SK-N-SH (cell line): ENCODE measurements around the gene HAUS5. TPM values are rescaled to one million over a fixed set of nuclear protein-coding genes. Genes with fewer than 3 reads are reported as not detected.

Experiments used
- CTCF ChIA-PET: fragments of 300-600, 350-600 bp; formaldehyde crosslinking; extraction: SDS; loops from one replicate; lab custom pipeline; 2021; lab: Yijun Ruan, JAX
- POLR2A ChIA-PET: fragments of 350-600 bp; sonication (Branson Sonifier 250); formaldehyde crosslinking; extraction: SDS; loops from one replicate; lab custom pipeline; 2020; ENCODE audit warnings: antibody characterized with exemption, inconsistent platforms; lab: Yijun Ruan, JAX
- DNase-seq: peaks from one replicate; pipeline ENCODE4 v3.0.0; 2012
- H2AFZ ChIP-seq: fragments of 200-600 bp; sonication (generic); 2 replicates; pipeline ENCODE4 v1.8.1; 2016; ENCODE audit warnings: antibody characterized with exemption, mild to moderate bottlenecking, low read depth
- H3F3A ChIP-seq: fragments of 200-600 bp; sonication (generic); replicated peaks from 2 replicates; pipeline ENCODE3; 2016; ENCODE audit warnings: antibody characterized with exemption, mild to moderate bottlenecking; ENCODE audit not compliant: insufficient read depth
- H3K27ac ChIP-seq, 2 experiments: fragments of 200-500 bp in 1 of 2; fragments of 200-600 bp in 1 of 2; sonication (Bioruptor generic) in 1 of 2; sonication (generic), shearing (Covaris generic) in 1 of 2; 2 replicates each; pipeline versions ENCODE4 v1.5.1 to v1.6.1; 2014 to 2016; ENCODE audit warnings: low read depth in 2 of 2, inconsistent platforms in 1 of 2, low read length in 1 of 2, mild to moderate bottlenecking in 1 of 2, mixed read lengths in 1 of 2
- H3K27me3 ChIP-seq: fragments of 200-600 bp; sonication (generic), shearing (Covaris generic); 2 replicates; pipeline ENCODE4 v1.6.1; 2016; ENCODE audit warnings: mixed run types; ENCODE audit not compliant: insufficient read depth
- H3K36me3 ChIP-seq, 2 experiments: fragments of 200-500 bp in 1 of 2; fragments of 200-600 bp in 1 of 2; sonication (Bioruptor generic) in 1 of 2; sonication (generic) in 1 of 2; replicated peaks in 1 of 2; 2 replicates each; pipeline versions ENCODE3 to v1.5.1; 2014 to 2016; ENCODE audit warnings: low read length in 1 of 2, mild to moderate bottlenecking in 1 of 2; ENCODE audit not compliant: insufficient read depth in 2 of 2, control insufficient read depth in 1 of 2
- H3K4me1 ChIP-seq, 2 experiments: fragments of 200-500 bp in 1 of 2; fragments of 200-600 bp in 1 of 2; sonication (Bioruptor generic) in 1 of 2; sonication (generic), shearing (Covaris generic) in 1 of 2; 2 replicates each; pipeline versions ENCODE4 v1.5.1 to v1.6.1; 2014 to 2016; ENCODE audit warnings: low read depth in 1 of 2, low read length in 1 of 2, mixed run types in 1 of 2; ENCODE audit not compliant: insufficient read depth in 2 of 2, control insufficient read depth in 1 of 2
- H3K4me2 ChIP-seq: fragments of 200-600 bp; sonication (generic), shearing (Covaris generic); 2 replicates; pipeline ENCODE4 v1.6.1; 2017; ENCODE audit warnings: mixed run types
- H3K4me3 ChIP-seq, 2 experiments: fragments of 200-500 bp in 1 of 2; fragments of 200-600 bp in 1 of 2; sonication (Bioruptor generic) in 1 of 2; sonication (generic), shearing (Covaris generic) in 1 of 2; 2 replicates each; pipeline versions ENCODE4 v1.5.1 to v1.8.1; 2014 to 2016; ENCODE audit warnings: low read depth in 2 of 2, inconsistent platforms in 1 of 2, low read length in 1 of 2, mild to moderate bottlenecking in 1 of 2, mixed read lengths in 1 of 2, moderate library complexity in 1 of 2
- H3K79me2 ChIP-seq: fragments of 200-600 bp; sonication (generic); 2 replicates; pipeline ENCODE4 v1.8.1; 2017; ENCODE audit warnings: mild to moderate bottlenecking; ENCODE audit not compliant: insufficient read depth
- H3K9ac ChIP-seq: fragments of 200-600 bp; sonication (generic); 2 replicates; pipeline ENCODE4 v1.6.1; 2017; ENCODE audit warnings: mixed run types
- H3K9me2 ChIP-seq: fragments of 200-600 bp; sonication (generic); 2 replicates; pipeline ENCODE4 v1.6.1; 2017; ENCODE audit warnings: mixed run types
- H3K9me3 ChIP-seq: fragments of 200-600 bp; sonication (generic); 2 replicates; pipeline ENCODE4 v1.6.1; 2017; ENCODE audit warnings: mixed run types, mild to moderate bottlenecking, moderate library complexity
- H4K20me1 ChIP-seq: fragments of 200-600 bp; sonication (generic); 2 replicates; pipeline ENCODE4 v1.6.1; 2017; ENCODE audit warnings: mild to moderate bottlenecking, mixed run types; ENCODE audit not compliant: insufficient read depth
- CHD2 ChIP-seq: fragments of 150-350 bp; IDR thresholded peaks from 2 replicates; pipeline ENCODE4 v1.6.1; 2018; ENCODE audit warnings: low read length; ENCODE audit not compliant: partially characterized antibody
- ELF1 ChIP-seq: IDR thresholded peaks from 2 replicates; pipeline ENCODE4 v1.4.0; 2012
- EZH2phosphoT487 ChIP-seq: fragments of 200-600 bp; sonication (generic); IDR thresholded peaks from 2 replicates; pipeline ENCODE4 v1.6.1; 2017; ENCODE audit warnings: low read depth, mixed run types, mild to moderate bottlenecking, antibody characterized with exemption, moderate library complexity, borderline replicate concordance
- JUND ChIP-seq: IDR thresholded peaks from 2 replicates; pipeline ENCODE4 v1.4.0; 2012
- MEF2A ChIP-seq: IDR thresholded peaks from 2 replicates; pipeline ENCODE4 v1.4.0; 2012; ENCODE audit warnings: low read depth, borderline replicate concordance
- MXI1 ChIP-seq: IDR thresholded peaks from 2 replicates; pipeline ENCODE4 v1.6.1; 2012; ENCODE audit warnings: mild to moderate bottlenecking, low read depth, low read length, improper control_type of control experiment
- NFIC ChIP-seq: IDR thresholded peaks from 2 replicates; pipeline ENCODE4 v1.4.0; 2012; ENCODE audit warnings: borderline replicate concordance
- NRF1 ChIP-seq: IDR thresholded peaks from 2 replicates; pipeline ENCODE4 v1.6.1; 2012; ENCODE audit warnings: low read depth, mild to moderate bottlenecking, low read length
- RFX5 ChIP-seq: IDR thresholded peaks from 2 replicates; pipeline ENCODE4 v1.6.1; 2012; ENCODE audit warnings: mild to moderate bottlenecking, improper control_type of control experiment, low read length
- RXRA ChIP-seq: IDR thresholded peaks from 2 replicates; pipeline ENCODE4 v1.4.0; 2012; ENCODE audit warnings: low read depth, mild to moderate bottlenecking, borderline replicate concordance
- SIN3A ChIP-seq: IDR thresholded peaks from 2 replicates; pipeline ENCODE4 v1.6.1; 2012; ENCODE audit warnings: low read depth, mild to moderate bottlenecking, low read length, moderate library complexity, borderline replicate concordance
- TCF12 ChIP-seq: IDR thresholded peaks from 2 replicates; pipeline ENCODE4 v1.4.0; 2012
- TEAD4 ChIP-seq: IDR thresholded peaks from 2 replicates; pipeline ENCODE4 v1.4.0; 2012; ENCODE audit warnings: mild to moderate bottlenecking, borderline replicate concordance; ENCODE audit not compliant: insufficient read depth
- YY1 ChIP-seq: IDR thresholded peaks from 2 replicates; pipeline ENCODE4 v1.4.0; 2012; ENCODE audit warnings: low read depth, mild to moderate bottlenecking
- WGBS: methylation state at CpG from one replicate; pipeline ENCODE4 v1.1.6; 2017; ENCODE audit warnings: low lambda C conversion rate; 5-methylcytosine and 5-hydroxymethylcytosine counted together
- polyA plus RNA-seq, 3 experiments: library from polyadenylated mRNA; depleted of rRNA; stranded (reverse); fragments of >200 nt; gene quantifications; 2 replicates each; pipeline ENCODE4 v1.2.3, GENCODE V29; 2012
- TF ChIP-seq, protein P1 (sequence below): fragments of 200-600 bp; sonication (generic); IDR thresholded peaks from 2 replicates; pipeline ENCODE4 v1.6.1; 2017; ENCODE audit warnings: antibody characterized with exemption, mild to moderate bottlenecking, moderate library complexity
- TF ChIP-seq, protein P2 (sequence below): IDR thresholded peaks from 2 replicates; pipeline ENCODE4 v1.4.0; 2012; ENCODE audit warnings: low read depth
- TF ChIP-seq, protein P3 (sequence below): IDR thresholded peaks from 2 replicates; pipeline ENCODE4 v1.6.1; 2012; ENCODE audit warnings: mild to moderate bottlenecking, low read depth, low read length, moderate library complexity
- TF ChIP-seq, protein P4 (sequence below): IDR thresholded peaks from 2 replicates; pipeline ENCODE4 v1.4.0; 2012; ENCODE audit warnings: low read depth, borderline replicate concordance
- TF ChIP-seq, protein P5 (sequence below): IDR thresholded peaks from 2 replicates; pipeline ENCODE4 v1.4.0; 2012; ENCODE audit warnings: low read depth, borderline replicate concordance

Gene HAUS5
- polyA plus RNA-seq, 1 of the 3 experiments (the other 2 are of a cell fraction), result 7.1 TPM

DNA sequence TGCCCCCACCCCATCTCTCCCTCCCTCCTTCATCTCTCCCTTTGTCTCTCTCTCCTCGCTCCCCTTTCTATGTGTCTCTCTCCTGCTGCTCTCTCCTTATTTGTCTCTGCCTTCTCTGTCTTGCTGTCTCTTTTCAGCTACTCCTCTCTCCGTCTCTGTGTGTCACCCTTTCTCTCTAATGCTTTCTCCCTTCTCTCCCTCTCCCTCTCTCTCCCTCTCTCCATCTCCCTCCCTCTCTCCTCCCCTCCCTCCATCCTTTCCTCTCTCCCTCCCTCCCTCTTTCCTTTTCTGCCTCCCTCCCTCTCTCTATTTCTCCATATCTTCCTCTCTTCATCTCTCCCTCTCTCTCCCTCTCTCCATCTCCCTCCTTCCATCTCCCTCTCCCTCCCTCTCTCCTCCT, 49.8 kb upstream of the HAUS5 start:
- TF ChIP-seq MXI1, result no peak
- no peak for TF ChIP-seq RXRA
- no peak for TF ChIP-seq EZH2phosphoT487
- TF ChIP-seq ELF1, result no peak
- TF ChIP-seq, protein P1, sequence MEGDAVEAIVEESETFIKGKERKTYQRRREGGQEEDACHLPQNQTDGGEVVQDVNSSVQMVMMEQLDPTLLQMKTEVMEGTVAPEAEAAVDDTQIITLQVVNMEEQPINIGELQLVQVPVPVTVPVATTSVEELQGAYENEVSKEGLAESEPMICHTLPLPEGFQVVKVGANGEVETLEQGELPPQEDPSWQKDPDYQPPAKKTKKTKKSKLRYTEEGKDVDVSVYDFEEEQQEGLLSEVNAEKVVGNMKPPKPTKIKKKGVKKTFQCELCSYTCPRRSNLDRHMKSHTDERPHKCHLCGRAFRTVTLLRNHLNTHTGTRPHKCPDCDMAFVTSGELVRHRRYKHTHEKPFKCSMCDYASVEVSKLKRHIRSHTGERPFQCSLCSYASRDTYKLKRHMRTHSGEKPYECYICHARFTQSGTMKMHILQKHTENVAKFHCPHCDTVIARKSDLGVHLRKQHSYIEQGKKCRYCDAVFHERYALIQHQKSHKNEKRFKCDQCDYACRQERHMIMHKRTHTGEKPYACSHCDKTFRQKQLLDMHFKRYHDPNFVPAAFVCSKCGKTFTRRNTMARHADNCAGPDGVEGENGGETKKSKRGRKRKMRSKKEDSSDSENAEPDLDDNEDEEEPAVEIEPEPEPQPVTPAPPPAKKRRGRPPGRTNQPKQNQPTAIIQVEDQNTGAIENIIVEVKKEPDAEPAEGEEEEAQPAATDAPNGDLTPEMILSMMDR, result no peak
- TF ChIP-seq YY1, result no peak
- TF ChIP-seq, protein P2, sequence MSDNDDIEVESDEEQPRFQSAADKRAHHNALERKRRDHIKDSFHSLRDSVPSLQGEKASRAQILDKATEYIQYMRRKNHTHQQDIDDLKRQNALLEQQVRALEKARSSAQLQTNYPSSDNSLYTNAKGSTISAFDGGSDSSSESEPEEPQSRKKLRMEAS, result no peak
- TF ChIP-seq TEAD4, result no peak
- TF ChIP-seq RFX5, result no peak
- no peak for TF ChIP-seq CHD2
- no peak for TF ChIP-seq JUND
- TF ChIP-seq MEF2A, result no peak
- TF ChIP-seq, protein P3, sequence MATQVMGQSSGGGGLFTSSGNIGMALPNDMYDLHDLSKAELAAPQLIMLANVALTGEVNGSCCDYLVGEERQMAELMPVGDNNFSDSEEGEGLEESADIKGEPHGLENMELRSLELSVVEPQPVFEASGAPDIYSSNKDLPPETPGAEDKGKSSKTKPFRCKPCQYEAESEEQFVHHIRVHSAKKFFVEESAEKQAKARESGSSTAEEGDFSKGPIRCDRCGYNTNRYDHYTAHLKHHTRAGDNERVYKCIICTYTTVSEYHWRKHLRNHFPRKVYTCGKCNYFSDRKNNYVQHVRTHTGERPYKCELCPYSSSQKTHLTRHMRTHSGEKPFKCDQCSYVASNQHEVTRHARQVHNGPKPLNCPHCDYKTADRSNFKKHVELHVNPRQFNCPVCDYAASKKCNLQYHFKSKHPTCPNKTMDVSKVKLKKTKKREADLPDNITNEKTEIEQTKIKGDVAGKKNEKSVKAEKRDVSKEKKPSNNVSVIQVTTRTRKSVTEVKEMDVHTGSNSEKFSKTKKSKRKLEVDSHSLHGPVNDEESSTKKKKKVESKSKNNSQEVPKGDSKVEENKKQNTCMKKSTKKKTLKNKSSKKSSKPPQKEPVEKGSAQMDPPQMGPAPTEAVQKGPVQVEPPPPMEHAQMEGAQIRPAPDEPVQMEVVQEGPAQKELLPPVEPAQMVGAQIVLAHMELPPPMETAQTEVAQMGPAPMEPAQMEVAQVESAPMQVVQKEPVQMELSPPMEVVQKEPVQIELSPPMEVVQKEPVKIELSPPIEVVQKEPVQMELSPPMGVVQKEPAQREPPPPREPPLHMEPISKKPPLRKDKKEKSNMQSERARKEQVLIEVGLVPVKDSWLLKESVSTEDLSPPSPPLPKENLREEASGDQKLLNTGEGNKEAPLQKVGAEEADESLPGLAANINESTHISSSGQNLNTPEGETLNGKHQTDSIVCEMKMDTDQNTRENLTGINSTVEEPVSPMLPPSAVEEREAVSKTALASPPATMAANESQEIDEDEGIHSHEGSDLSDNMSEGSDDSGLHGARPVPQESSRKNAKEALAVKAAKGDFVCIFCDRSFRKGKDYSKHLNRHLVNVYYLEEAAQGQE, result no peak
- no peak for TF ChIP-seq NRF1
- TF ChIP-seq, protein P4, sequence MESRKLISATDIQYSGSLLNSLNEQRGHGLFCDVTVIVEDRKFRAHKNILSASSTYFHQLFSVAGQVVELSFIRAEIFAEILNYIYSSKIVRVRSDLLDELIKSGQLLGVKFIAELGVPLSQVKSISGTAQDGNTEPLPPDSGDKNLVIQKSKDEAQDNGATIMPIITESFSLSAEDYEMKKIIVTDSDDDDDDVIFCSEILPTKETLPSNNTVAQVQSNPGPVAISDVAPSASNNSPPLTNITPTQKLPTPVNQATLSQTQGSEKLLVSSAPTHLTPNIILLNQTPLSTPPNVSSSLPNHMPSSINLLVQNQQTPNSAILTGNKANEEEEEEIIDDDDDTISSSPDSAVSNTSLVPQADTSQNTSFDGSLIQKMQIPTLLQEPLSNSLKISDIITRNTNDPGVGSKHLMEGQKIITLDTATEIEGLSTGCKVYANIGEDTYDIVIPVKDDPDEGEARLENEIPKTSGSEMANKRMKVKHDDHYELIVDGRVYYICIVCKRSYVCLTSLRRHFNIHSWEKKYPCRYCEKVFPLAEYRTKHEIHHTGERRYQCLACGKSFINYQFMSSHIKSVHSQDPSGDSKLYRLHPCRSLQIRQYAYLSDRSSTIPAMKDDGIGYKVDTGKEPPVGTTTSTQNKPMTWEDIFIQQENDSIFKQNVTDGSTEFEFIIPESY, result no peak
- TF ChIP-seq SIN3A, result no peak
- TF ChIP-seq TCF12, result no peak
- TF ChIP-seq, protein P5, sequence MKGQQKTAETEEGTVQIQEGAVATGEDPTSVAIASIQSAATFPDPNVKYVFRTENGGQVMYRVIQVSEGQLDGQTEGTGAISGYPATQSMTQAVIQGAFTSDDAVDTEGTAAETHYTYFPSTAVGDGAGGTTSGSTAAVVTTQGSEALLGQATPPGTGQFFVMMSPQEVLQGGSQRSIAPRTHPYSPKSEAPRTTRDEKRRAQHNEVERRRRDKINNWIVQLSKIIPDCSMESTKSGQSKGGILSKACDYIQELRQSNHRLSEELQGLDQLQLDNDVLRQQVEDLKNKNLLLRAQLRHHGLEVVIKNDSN, result no peak
- TF ChIP-seq NFIC, result no peak
- no peaks in the 10 kb centered on the region for H3F3A ChIP-seq
- H3K36me3 ChIP-seq, result no peaks in the 10 kb centered on the region
- no peak overlapping the region for H3K9ac ChIP-seq
- no peak overlapping the region for H3K4me3 ChIP-seq
- no peak overlapping the region for H2AFZ ChIP-seq
- H3K79me2 ChIP-seq, result no peaks in the 10 kb centered on the region
- DNase-seq, result no peak
- no peaks in the 10 kb centered on the region for H4K20me1 ChIP-seq
- WGBS, result 14% methylated on average over 2 of the region's 2 CpGs
- H3K27me3 ChIP-seq, result peaks cover 77% of the 10 kb centered on the region
- no peak overlapping the region for H3K27ac ChIP-seq
- H3K9me2 ChIP-seq, result no peaks in the 10 kb centered on the region
- ChIA-PET POLR2A (no interaction called here), CTCF (interaction anchor here (1.2 kb wide), 2 partner anchors 14 to 52 kb away, joined by 3 to 6 read pairs; no protein-coding TSS in a partner anchor)
- peaks cover 0 to 8% of the 10 kb centered on the region in 2 experiments; a peak in 1 of 4 replicates for H3K4me1 ChIP-seq
- H3K9me3 ChIP-seq, result no peaks in the 10 kb centered on the region
- H3K4me2 ChIP-seq, result no peak overlapping the region
